Ascending aorta (tissue), 2 donors: Measurements from ENCODE around the gene PTPRK. TPM values are rescaled to one million over a fixed set of nuclear protein-coding genes. Genes with fewer than 3 reads are reported as not detected.

ENCODE experiments used
- DNase-seq, 2 donors: peaks; one replicate each; pipeline ENCODE4 v3.0.0-alpha.2; 2019; ENCODE audit warnings: low spot score in 2 of 2
- H3K27ac ChIP-seq, 2 donors: fragments of 200-600 bp; sonication (generic); one replicate each; pipeline ENCODE4 v1.5.1; 2016 to 2017; ENCODE audit warnings: mild to moderate bottlenecking in 1 of 2
- H3K27me3 ChIP-seq: fragments of 200-600 bp; sonication (generic); one replicate; pipeline ENCODE4 v1.5.1; 2017
- H3K36me3 ChIP-seq, 2 donors: fragments of 200-600 bp; sonication (generic); one replicate each; pipeline ENCODE4 v1.5.1; 2016
- H3K4me1 ChIP-seq, 2 donors: fragments of 200-600 bp; sonication (generic); one replicate each; pipeline ENCODE4 v1.5.1; 2016 to 2017; ENCODE audit warnings: mild to moderate bottlenecking in 1 of 2
- H3K4me3 ChIP-seq, 2 donors: fragments of 200-600 bp; sonication (generic); one replicate each; pipeline ENCODE4 v1.5.1; 2016 to 2017; ENCODE audit warnings: mild to moderate bottlenecking in 1 of 2
- H3K9me3 ChIP-seq, 2 donors: fragments of 200-600 bp; sonication (generic); one replicate each; pipeline ENCODE4 v1.5.1; 2016
- intact Hi-C: fragments of 100-400 bp; cut with DNase I; formaldehyde crosslinking; loops from one replicate; pipeline ENCODE4 v1.15.1; 2023
- total RNA-seq: library from RNA; depleted of rRNA; stranded (reverse); fragments of >200 nt; gene quantifications from one replicate; pipeline ENCODE4 v1.1.0, GENCODE V29; 2016
- TF ChIP-seq, protein P1 (sequence below), 3 experiments: fragments of 200-600 bp in 2 of 3; fragments of 450-650 bp in 1 of 3; sonication (generic) in 2 of 3; IDR thresholded peaks; one replicate each; pipeline ENCODE4 v1.5.1; 2016 to 2019; ENCODE audit warnings: antibody characterized with exemption in 3 of 3, mild to moderate bottlenecking in 1 of 3, moderate library complexity in 1 of 3

The PTPRK gene
- total RNA-seq, 1 donor from 2014 or later = 73.1 TPM

GRCh38 chr6:128367437-128367836 lies 153.0 kb downstream of the PTPRK start:
- TF ChIP-seq, protein P1, sequence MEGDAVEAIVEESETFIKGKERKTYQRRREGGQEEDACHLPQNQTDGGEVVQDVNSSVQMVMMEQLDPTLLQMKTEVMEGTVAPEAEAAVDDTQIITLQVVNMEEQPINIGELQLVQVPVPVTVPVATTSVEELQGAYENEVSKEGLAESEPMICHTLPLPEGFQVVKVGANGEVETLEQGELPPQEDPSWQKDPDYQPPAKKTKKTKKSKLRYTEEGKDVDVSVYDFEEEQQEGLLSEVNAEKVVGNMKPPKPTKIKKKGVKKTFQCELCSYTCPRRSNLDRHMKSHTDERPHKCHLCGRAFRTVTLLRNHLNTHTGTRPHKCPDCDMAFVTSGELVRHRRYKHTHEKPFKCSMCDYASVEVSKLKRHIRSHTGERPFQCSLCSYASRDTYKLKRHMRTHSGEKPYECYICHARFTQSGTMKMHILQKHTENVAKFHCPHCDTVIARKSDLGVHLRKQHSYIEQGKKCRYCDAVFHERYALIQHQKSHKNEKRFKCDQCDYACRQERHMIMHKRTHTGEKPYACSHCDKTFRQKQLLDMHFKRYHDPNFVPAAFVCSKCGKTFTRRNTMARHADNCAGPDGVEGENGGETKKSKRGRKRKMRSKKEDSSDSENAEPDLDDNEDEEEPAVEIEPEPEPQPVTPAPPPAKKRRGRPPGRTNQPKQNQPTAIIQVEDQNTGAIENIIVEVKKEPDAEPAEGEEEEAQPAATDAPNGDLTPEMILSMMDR (IDR thresholded peaks at IDR 0.05) = no peak
- Histone ChIP-seq H3K4me3 (no peak overlapping the region), H3K27me3 (no peaks in the 10 kb centered on the region), H3K27ac (no peak overlapping the region), H3K36me3 (no peaks in the 10 kb centered on the region), H3K9me3 (no peaks in the 10 kb centered on the region), H3K4me1 (peaks cover 0 to 3% of the 10 kb centered on the region in 2 donors)
- DNase-seq = no peak
- intact Hi-C loops = no loop called here

- no peaks in the 10 kb centered on the region for H3K27me3 ChIP-seq
- H3K4me1 ChIP-seq = peaks cover 0 to 3% of the 10 kb centered on the region in 2 donors
- TF ChIP-seq, protein P1 (IDR thresholded peaks at IDR 0.05) = no peak
- H3K27ac ChIP-seq = no peak overlapping the region
- no peaks in the 10 kb centered on the region for H3K36me3 ChIP-seq
- H3K9me3 ChIP-seq = no peaks in the 10 kb centered on the region
- intact Hi-C loops = no loop called here
- DNase-seq = no peak
- no peak overlapping the region for H3K4me3 ChIP-seq
Observed at GRCh38 chr6:128365520-128366160, 154.8 kb downstream of the PTPRK start.

- Histone ChIP-seq H3K27ac (no peak overlapping the region), H3K36me3 (no peaks in the 10 kb centered on the region), H3K9me3 (no peaks in the 10 kb centered on the region), H3K27me3 (no peaks in the 10 kb centered on the region), H3K4me3 (no peak overlapping the region), H3K4me1 (peaks cover 0 to 2% of the 10 kb centered on the region in 2 donors)
- DNase-seq = no peak
- TF ChIP-seq, protein P1 (IDR thresholded peaks at IDR 0.05) = no peak
- intact Hi-C loops = no loop called here
Observed at GRCh38 chr6:128364766-128365519, 155.5 kb downstream of the PTPRK start.

DNA sequence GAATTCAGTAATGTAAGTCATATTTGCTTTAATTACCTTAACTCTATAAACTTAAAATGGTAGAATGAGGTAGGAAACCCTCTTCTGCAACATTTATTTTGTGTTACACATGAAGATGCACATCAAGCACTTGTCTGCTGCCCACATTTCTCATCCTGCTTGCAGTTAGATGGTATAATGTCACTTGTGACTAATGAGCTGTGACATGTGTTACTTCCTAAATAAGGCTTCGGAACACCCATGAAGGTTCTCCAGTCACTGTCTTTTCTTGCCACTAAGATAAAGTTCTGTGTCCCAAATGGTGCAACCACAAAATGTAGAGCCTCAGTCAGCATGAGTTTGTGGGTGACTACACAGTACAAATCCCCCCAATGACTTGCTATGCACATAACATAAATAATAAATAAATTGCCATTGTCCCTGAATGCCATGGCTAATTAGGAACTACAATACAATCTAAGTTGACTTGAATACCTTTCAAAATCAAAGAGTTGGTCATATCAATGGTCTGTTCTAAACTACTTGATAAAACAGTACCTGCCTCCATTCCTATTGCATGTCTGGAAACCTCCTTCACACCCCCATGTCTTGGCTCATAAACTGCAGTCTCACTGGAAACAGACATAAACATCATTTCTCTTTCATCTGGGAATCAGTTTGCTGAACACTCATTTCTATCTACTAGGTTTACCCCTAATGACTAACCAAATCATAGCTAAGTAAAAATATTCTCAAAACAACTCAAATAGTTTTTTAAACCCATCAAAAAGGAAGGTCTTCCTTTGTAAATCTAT lies 157.2 kb downstream of the PTPRK start:
- H3K36me3 ChIP-seq = no peaks in the 10 kb centered on the region
- H3K27ac ChIP-seq = no peak overlapping the region
- no peaks in the 10 kb centered on the region for H3K9me3 ChIP-seq
- TF ChIP-seq, protein P1 (IDR thresholded peaks at IDR 0.05) = no peak
- H3K27me3 ChIP-seq = no peaks in the 10 kb centered on the region
- H3K4me3 ChIP-seq = no peak overlapping the region
- H3K4me1 ChIP-seq = peaks cover 0 to 2% of the 10 kb centered on the region in 2 donors
- intact Hi-C loops = no loop called here
- DNase-seq = no peak

GRCh38 chr6:128361378-128361777 lies 159.0 kb downstream of the PTPRK start:
- TF ChIP-seq, protein P1 (IDR thresholded peaks at IDR 0.05) = no peak
- H3K27ac ChIP-seq = no peak overlapping the region
- no peak for DNase-seq
- H3K9me3 ChIP-seq = no peaks in the 10 kb centered on the region
- H3K36me3 ChIP-seq = no peaks in the 10 kb centered on the region
- no peak overlapping the region for H3K4me3 ChIP-seq
- H3K4me1 ChIP-seq = peaks cover 0 to 2% of the 10 kb centered on the region in 2 donors
- no peaks in the 10 kb centered on the region for H3K27me3 ChIP-seq
- intact Hi-C loops = no loop called here
